ENCODE results near the gene MAP2K7. TPM values are rescaled to one million over a fixed set of nuclear protein-coding genes. Genes with fewer than 3 reads are reported as not detected.

Gene MAP2K7
- total RNA-seq, 6 experiments from 2014 or later: 21.7 to 25.8 (median 22.8) TPM

DNA sequence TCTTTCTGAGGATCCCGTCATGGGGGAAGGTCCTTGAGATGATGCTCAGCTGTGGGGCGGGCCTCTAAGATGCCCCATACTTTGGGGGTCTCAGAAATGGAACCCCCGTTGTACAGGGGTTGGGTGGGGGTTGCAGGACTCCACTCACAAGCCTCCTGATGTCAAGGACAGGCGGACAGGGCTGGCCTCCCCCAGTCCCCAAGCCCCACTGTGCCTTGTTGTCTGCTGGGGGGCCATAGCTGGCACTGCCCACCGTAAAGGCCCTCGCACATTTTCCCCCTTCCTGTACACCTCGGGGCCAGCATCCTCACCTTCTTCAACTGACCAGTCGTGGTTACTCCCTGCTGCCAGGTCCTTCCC lies 19.1 kb downstream of the MAP2K7 start:
- Mint-ChIP-seq H3K4me1 (ENCODE audit: low read depth) (peaks cover 12% of the 10 kb centered on the region), H3K9me3 (no peaks in the 10 kb centered on the region), H3K4me3 (no peak overlapping the region), H3K36me3 (ENCODE audit: low read depth) (no peaks in the 10 kb centered on the region), H3K27ac (no peak overlapping the region; the same call in 1 of the 2 replicates), H3K27me3 (ENCODE audit: insufficient read depth) (peaks cover 2% of the 10 kb centered on the region)
- TF ChIP-seq, protein P1, sequence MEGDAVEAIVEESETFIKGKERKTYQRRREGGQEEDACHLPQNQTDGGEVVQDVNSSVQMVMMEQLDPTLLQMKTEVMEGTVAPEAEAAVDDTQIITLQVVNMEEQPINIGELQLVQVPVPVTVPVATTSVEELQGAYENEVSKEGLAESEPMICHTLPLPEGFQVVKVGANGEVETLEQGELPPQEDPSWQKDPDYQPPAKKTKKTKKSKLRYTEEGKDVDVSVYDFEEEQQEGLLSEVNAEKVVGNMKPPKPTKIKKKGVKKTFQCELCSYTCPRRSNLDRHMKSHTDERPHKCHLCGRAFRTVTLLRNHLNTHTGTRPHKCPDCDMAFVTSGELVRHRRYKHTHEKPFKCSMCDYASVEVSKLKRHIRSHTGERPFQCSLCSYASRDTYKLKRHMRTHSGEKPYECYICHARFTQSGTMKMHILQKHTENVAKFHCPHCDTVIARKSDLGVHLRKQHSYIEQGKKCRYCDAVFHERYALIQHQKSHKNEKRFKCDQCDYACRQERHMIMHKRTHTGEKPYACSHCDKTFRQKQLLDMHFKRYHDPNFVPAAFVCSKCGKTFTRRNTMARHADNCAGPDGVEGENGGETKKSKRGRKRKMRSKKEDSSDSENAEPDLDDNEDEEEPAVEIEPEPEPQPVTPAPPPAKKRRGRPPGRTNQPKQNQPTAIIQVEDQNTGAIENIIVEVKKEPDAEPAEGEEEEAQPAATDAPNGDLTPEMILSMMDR (IDR thresholded peaks at IDR 0.05): no peak
- no peak for DNase-seq

DNA sequence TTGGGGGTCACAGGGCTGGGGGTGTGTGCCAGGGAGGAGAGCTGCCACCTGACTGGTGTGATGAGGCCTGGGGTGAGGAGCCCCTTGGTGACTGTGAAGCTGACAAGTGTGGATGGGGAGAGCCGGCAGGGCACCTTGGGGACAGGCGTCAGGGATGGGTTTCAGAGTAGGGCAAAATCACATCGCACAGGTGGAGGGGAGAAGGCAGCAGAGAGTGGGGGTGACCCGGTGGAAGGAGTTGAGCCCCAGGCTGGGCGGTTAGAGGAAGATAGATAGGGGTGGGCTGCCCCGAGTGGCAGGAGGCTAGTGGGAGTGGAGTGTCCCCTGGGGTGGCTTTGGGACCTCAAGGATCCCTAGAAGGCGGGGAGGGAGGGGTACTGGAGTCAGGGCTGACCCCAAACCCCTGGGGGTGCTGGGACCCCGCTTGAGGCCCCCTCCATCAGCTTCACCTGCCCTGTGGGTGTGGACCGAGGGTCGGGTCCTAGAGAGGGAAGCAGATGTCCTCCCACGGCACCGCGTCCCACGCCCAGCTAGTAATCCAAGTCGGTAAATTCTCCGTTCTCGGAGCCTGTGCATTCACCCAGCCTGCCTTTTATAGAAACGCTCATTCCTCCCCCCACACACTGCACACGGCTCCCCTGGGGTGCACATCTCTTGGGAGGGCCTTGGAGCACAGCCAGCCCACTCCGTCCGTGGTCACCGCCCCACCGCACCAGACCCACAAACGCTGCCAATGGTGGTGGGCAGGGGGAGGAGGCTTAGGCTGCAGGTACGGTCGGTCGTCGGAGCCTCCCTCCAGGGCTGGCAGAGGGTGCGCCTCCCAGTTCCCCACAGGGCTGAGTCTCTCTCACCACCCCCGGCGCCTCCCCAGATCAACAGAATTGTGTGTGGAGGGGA lies 19.9 kb downstream of the MAP2K7 start:
- Mint-ChIP-seq H3K4me3 (no peak overlapping the region), H3K27ac (no peak overlapping the region; the same call in 1 of the 2 replicates), H3K27me3 (ENCODE audit: insufficient read depth) (peaks cover 2% of the 10 kb centered on the region), H3K4me1 (ENCODE audit: low read depth) (peaks cover 19% of the 10 kb centered on the region), H3K36me3 (ENCODE audit: low read depth) (peaks cover 4% of the 10 kb centered on the region), H3K9me3 (no peaks in the 10 kb centered on the region)
- no peak for DNase-seq
- TF ChIP-seq, protein P1 (IDR thresholded peaks at IDR 0.05): no peak

DNA sequence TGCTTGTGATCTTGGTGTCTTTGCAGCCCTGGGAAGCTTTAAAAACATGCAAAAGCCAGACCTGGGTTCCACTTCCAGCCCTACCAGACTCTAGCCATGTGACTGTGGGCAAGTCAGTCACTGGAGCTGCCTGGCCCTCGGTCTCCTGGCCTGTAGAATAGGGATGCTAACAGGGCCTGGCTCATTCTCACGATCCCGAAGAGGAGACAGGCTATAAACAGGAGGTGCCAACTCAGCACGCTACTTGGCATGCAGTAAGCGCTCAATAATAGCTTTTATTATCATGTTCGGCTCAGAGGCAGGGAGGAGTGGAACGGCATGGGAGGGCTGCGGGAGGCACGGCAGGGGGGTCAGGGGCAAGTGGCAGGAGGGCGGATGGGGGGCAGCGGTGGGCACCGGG lies 20.6 kb downstream of the MAP2K7 start:
- TF ChIP-seq, protein P1 (IDR thresholded peaks at IDR 0.05): no peak
- DNase-seq: no peak
- H3K36me3 Mint-ChIP-seq (ENCODE audit: low read depth): peaks cover 4% of the 10 kb centered on the region
- peak overlapping the region; percentile 45; the same call in 1 of the 2 replicates for H3K27ac Mint-ChIP-seq
- H3K9me3 Mint-ChIP-seq: no peaks in the 10 kb centered on the region
- peaks cover 2% of the 10 kb centered on the region for H3K27me3 Mint-ChIP-seq (ENCODE audit: insufficient read depth)
- no peak overlapping the region for H3K4me3 Mint-ChIP-seq
- H3K4me1 Mint-ChIP-seq (ENCODE audit: low read depth): peaks cover 25% of the 10 kb centered on the region

DNA sequence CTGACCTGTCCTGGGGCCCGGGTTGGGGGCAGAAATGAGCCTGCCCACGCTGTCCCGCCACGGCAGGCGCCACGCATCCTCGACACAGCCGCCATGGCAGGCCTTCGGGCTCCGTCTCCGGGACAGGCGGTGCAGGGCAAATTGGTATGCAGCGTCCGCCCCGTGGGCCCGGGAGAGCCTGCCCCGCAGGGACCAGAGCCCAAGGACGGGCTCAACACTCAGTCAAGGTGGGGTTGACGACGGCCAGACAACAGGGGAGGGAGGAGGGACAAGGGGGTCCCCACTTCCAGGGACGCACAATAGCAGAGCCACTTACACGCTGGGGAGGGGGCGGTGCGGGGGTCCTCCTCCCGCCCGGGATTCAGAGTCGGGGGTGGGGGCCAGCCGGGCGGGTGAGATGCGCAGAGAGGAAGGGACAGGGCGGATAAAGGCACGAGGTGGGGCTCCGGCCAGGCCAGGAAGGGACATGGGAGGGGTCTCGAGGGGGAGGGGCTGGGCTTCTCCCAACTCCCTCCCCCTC lies 21.0 kb downstream of the MAP2K7 start:
- H3K4me1 Mint-ChIP-seq (ENCODE audit: low read depth): peaks cover 26% of the 10 kb centered on the region
- TF ChIP-seq, protein P1 (IDR thresholded peaks at IDR 0.05): no peak
- H3K36me3 Mint-ChIP-seq (ENCODE audit: low read depth): peaks cover 4% of the 10 kb centered on the region
- no peak for DNase-seq
- H3K27ac Mint-ChIP-seq: no peak overlapping the region
- no peak overlapping the region for H3K4me3 Mint-ChIP-seq
- peaks cover 2% of the 10 kb centered on the region for H3K27me3 Mint-ChIP-seq (ENCODE audit: insufficient read depth)
- no peaks in the 10 kb centered on the region for H3K9me3 Mint-ChIP-seq

DNA sequence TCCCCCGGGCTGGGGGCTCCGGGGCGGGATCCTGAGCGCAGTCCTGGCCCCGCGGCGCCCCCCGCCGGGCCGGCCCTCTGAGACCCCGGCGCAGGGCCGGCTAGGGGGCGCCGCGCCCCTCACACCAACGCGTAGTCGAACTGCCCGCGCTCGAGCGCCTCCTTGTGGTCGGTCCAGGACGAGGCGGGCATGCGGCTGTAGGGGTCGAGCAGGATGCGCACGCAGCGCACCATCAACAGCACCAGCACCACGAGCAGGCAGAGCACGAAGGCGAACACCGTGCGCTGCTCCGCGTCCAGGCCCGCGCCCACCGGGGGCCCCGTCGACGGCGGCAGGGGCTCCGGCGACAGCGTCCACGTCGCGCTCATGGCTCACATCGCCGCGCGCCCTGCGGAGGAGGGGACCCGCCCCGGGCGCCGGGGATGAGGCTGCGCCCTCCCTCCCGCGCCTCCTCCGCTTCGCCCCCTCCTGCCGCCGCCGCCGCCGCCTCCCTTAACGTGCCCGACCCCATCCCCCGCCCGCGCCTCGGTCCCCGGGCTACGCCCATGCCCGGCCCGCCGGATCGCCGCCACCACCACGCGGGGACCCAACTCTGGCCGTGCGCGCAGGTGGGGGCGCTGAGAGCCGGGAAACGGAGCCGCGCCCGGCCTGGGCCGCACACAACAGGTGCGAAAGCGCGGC lies 21.6 kb downstream of the MAP2K7 start:
- Mint-ChIP-seq H3K27ac (peak overlapping the region; percentile 72), H3K36me3 (ENCODE audit: low read depth) (peaks cover 4% of the 10 kb centered on the region), H3K4me1 (ENCODE audit: low read depth) (peaks cover 23% of the 10 kb centered on the region), H3K9me3 (no peaks in the 10 kb centered on the region), H3K27me3 (ENCODE audit: insufficient read depth) (peaks cover 2% of the 10 kb centered on the region), H3K4me3 (peak overlapping the region; percentile 83)
- DNase-seq: peak; percentile 47
- TF ChIP-seq, protein P1 (IDR thresholded peaks at IDR 0.05): peak; percentile 98
